ENCODE measurements around the gene HCFC1.

HCFC1 gene

DNA sequence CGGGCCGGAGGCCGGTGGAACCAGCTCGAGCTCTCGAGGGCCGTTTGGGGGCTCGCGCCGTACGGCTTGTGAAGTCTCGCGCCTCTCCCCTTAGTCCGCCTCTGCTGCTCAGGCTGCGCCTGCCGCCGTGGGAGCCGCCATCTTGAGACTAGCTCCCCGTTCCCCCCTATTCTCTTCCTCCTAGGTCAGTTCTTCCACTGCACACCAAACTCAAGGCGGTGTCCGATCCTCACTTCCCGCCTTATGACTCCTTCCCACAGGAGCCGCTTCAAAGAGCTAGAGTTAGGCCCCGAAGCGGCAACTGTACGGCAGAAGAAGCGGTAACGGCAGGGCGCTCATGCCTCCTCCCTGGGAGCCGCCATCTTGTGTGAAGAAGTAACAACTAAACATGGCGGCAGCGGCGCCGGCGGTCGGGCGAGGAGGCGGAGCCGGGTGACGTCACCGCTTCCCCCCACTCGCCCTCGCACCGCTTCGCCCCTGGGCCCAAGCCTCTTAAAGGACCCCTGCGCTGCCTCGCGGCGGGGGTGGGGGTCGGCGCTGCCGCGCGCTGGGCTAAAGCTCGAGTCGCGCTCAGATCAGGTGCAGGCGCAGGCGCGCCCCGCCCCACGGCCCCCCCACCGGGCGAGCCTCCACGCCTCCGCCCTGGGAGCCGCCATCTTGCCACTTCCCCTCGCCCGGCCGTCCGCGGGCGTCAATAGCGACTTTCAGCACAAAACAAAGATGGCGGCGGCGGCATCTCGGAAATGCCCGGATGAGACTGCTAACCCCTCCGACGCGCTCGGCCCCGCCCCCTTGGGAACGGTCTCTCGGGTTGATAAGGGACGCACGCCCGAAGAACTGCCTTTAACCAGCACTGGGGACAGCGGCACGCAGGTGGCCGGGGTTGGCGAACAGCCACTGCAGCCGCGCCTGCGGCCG is at the start of gene HCFC1:
Gene HCFC1 (minus strand): TSS at position 369 of the 918 bp plus-strand sequence. CDS start 978 bp downstream, outside the sequence.
- DNase-seq (peak; percentile 86), ATAC-seq (peak; percentile 33)
- Mint-ChIP-seq H3K9me3 (no peaks in the 10 kb centered on the region), H3K36me3 (ENCODE audit: low read depth) (peaks cover 21% of the 10 kb centered on the region), H3K27me3 (no peaks in the 10 kb centered on the region), H3K4me3 (peak within 1 kb of the TSS; percentile 99), H3K27ac (peak within 1 kb of the TSS; percentile 100), H3K4me1 (peaks cover 38% of the 10 kb centered on the region)

GRCh38 chrX:154021131-154021611 is 49.6 kb upstream of the HCFC1 start:
- peaks cover 14% of the 10 kb centered on the region for H3K4me1 Mint-ChIP-seq
- peak overlapping the region; percentile 89 for H3K4me3 Mint-ChIP-seq
- peak; percentile 35 for DNase-seq
- peak; percentile 57 for ATAC-seq
- H3K36me3 Mint-ChIP-seq (ENCODE audit: low read depth) = peaks cover 6% of the 10 kb centered on the region
- no peaks in the 10 kb centered on the region for H3K27me3 Mint-ChIP-seq
- H3K27ac Mint-ChIP-seq = peak overlapping the region; percentile 89
- no peaks in the 10 kb centered on the region for H3K9me3 Mint-ChIP-seq

DNA sequence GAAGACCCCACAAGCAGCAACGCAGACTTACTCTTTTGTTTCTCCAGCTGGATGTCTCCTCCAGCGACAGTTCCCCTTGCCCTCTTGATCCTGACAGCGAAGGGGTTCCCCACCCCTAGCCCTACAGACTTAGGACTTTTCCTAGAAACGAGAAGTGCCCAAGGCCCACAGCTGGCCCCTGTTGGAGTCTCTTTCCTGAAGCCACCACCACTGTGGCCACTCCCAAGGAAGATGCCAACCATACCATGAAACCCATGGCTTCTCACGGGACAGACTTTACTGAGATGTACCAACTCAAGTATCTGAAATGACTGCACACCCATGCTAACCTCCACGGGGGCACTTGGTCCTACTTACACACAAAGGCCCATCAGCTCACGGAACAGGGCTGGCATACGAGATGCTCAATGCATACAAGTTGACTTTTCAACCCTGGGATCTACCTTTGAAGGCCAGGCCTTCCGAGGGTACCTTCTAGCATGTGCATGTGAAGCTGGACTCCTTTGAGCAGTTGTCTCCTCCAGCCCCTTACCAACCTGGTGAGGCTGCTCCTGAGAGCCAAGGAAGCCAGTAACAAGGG is 49.0 kb upstream of the HCFC1 start:
- peak; percentile 9 for ATAC-seq
- no peaks in the 10 kb centered on the region for H3K9me3 Mint-ChIP-seq
- H3K36me3 Mint-ChIP-seq (ENCODE audit: low read depth) = peaks cover 10% of the 10 kb centered on the region
- H3K27ac Mint-ChIP-seq = peak overlapping the region; percentile 89
- H3K4me1 Mint-ChIP-seq = peaks cover 18% of the 10 kb centered on the region
- peak overlapping the region; percentile 89 for H3K4me3 Mint-ChIP-seq
- no peaks in the 10 kb centered on the region for H3K27me3 Mint-ChIP-seq
- DNase-seq = no peak

- H3K36me3 Mint-ChIP-seq (ENCODE audit: low read depth) = peaks cover 10% of the 10 kb centered on the region
- no peaks in the 10 kb centered on the region for H3K27me3 Mint-ChIP-seq
- DNase-seq = peak; percentile 65
- peak within 1 kb of the TSS; percentile 89 for H3K4me3 Mint-ChIP-seq
- H3K4me1 Mint-ChIP-seq = peaks cover 22% of the 10 kb centered on the region
- H3K9me3 Mint-ChIP-seq = no peaks in the 10 kb centered on the region
- H3K27ac Mint-ChIP-seq = peak within 1 kb of the TSS; percentile 89
- ATAC-seq = peak; percentile 74
Measured at GRCh38 chrX:154019633-154020528, 48.3 kb upstream of the HCFC1 start, which contains the start of gene IRAK1. TSS of gene IRAK1 (minus strand) at chrX:154019902. CDS start at chrX:154019812, 90 bp downstream.

GRCh38 chrX:154019061-154019621 is 47.5 kb upstream of the HCFC1 start:
- ATAC-seq (peak; percentile 2), DNase-seq (peak; percentile 27)
- H3K27me3 Mint-ChIP-seq = no peaks in the 10 kb centered on the region
- H3K4me3 Mint-ChIP-seq = peak overlapping the region; percentile 86
- H3K4me1 Mint-ChIP-seq = peaks cover 24% of the 10 kb centered on the region
- H3K36me3 Mint-ChIP-seq (ENCODE audit: low read depth) = peaks cover 10% of the 10 kb centered on the region
- peak overlapping the region; percentile 89 for H3K27ac Mint-ChIP-seq
- H3K9me3 Mint-ChIP-seq = no peaks in the 10 kb centered on the region

DNA sequence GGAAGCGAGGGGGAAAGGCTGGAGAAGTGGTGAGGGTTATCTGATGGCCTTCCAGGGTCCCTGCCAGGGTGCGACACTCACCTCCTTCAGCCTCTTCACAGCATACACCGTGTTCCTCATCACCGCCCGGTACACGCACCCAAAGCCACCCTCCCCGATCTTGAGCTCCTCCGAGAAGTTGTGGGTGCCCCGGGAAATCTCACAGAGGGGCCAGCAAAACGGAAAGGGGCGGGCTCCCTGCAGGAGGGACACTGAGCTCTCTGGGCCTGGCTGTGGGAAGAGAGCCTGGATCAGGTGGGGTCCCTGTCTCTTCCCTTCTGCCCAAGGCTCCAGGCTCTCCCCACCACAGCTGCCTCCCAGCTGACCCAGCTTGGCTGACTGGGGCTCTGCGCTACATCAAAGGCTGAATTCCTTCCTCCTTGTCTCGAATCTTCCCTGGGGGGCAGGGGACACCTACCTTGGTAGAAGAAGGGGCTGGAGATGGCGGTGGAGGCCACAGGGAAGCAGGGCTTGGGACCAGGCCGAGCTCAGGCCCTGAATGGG is 47.0 kb upstream of the HCFC1 start:
- Mint-ChIP-seq H3K4me3 (peak overlapping the region; percentile 86), H3K4me1 (peaks cover 24% of the 10 kb centered on the region), H3K27me3 (no peaks in the 10 kb centered on the region), H3K36me3 (ENCODE audit: low read depth) (peaks cover 10% of the 10 kb centered on the region), H3K9me3 (no peaks in the 10 kb centered on the region), H3K27ac (peak overlapping the region; percentile 89)
- ATAC-seq (no peak), DNase-seq (no peak)

- DNase-seq (no peak), ATAC-seq (no peak)
- peaks cover 13% of the 10 kb centered on the region for H3K36me3 Mint-ChIP-seq (ENCODE audit: low read depth)
- H3K27ac Mint-ChIP-seq = peak overlapping the region; percentile 89
- peak overlapping the region; percentile 86 for H3K4me3 Mint-ChIP-seq
- H3K9me3 Mint-ChIP-seq = no peaks in the 10 kb centered on the region
- H3K27me3 Mint-ChIP-seq = no peaks in the 10 kb centered on the region
- peaks cover 26% of the 10 kb centered on the region for H3K4me1 Mint-ChIP-seq
Measured at GRCh38 chrX:154017766-154018517, 46.3 kb upstream of the HCFC1 start.

GRCh38 chrX:154016366-154017076 is 44.9 kb upstream of the HCFC1 start:
- ATAC-seq (no peak), DNase-seq (no peak)
- Mint-ChIP-seq H3K36me3 (ENCODE audit: low read depth) (peaks cover 14% of the 10 kb centered on the region), H3K4me3 (no peak overlapping the region), H3K27me3 (no peaks in the 10 kb centered on the region), H3K4me1 (peaks cover 25% of the 10 kb centered on the region), H3K27ac (no peak overlapping the region), H3K9me3 (no peaks in the 10 kb centered on the region)

- ATAC-seq (no peak), DNase-seq (no peak)
- Mint-ChIP-seq H3K36me3 (ENCODE audit: low read depth) (peaks cover 14% of the 10 kb centered on the region), H3K27me3 (no peaks in the 10 kb centered on the region), H3K9me3 (no peaks in the 10 kb centered on the region), H3K27ac (peak overlapping the region; percentile 67), H3K4me1 (peaks cover 18% of the 10 kb centered on the region), H3K4me3 (peak overlapping the region; percentile 36)
Measured at GRCh38 chrX:154015581-154016264, 44.1 kb upstream of the HCFC1 start.

GRCh38 chrX:154014429-154015380 is 43.1 kb upstream of the HCFC1 start:
- H3K4me1 Mint-ChIP-seq = peaks cover 20% of the 10 kb centered on the region
- no peaks in the 10 kb centered on the region for H3K9me3 Mint-ChIP-seq

GRCh38 chrX:154013614-154014360 is 42.2 kb upstream of the HCFC1 start:
- Mint-ChIP-seq H3K36me3 (ENCODE audit: low read depth) (peaks cover 13% of the 10 kb centered on the region), H3K9me3 (no peaks in the 10 kb centered on the region), H3K4me3 (no peak overlapping the region), H3K4me1 (peaks cover 20% of the 10 kb centered on the region), H3K27ac (peak overlapping the region; percentile 21), H3K27me3 (no peaks in the 10 kb centered on the region)
- peak; percentile 73 for ATAC-seq
- DNase-seq = peak; percentile 54

More at GRCh38 chrX:154014429-154015380, 43.1 kb upstream of the HCFC1 start:
- no peak for ATAC-seq
- peak overlapping the region; percentile 6 for H3K4me3 Mint-ChIP-seq
- H3K36me3 Mint-ChIP-seq (ENCODE audit: low read depth) = peaks cover 14% of the 10 kb centered on the region
- no peaks in the 10 kb centered on the region for H3K27me3 Mint-ChIP-seq
- DNase-seq = no peak
- H3K27ac Mint-ChIP-seq = peak overlapping the region; percentile 67

Measured in activated naive CD8-positive, alpha-beta T cell treated with anti-CD3 and anti-CD28 coated beads, Interleukin-2, amount 50 U/mL, for 24 hours (primary cell).